ENCODE measurements around the gene PXYLP1. TPM values are rescaled to one million over a fixed set of nuclear protein-coding genes. Genes with fewer than 3 reads are reported as not detected.

PXYLP1 gene
- total RNA-seq, 1 donor from 2014 or later, result 6.1 TPM

GRCh38 chr3:141242377-141243092, 10.9 kb downstream of the PXYLP1 start:
- no peaks in the 10 kb centered on the region for H3K79me2 ChIP-seq (ENCODE audit: insufficient read depth, low read length)
- no peak overlapping the region for H3K27ac ChIP-seq (ENCODE audit: low read depth, low read length)
- Mint-ChIP-seq H3K27ac (ENCODE audit: unreplicated experiment) (no peak overlapping the region), H3K4me1 (ENCODE audit: low read depth, unreplicated experiment) (peaks cover 29% of the 10 kb centered on the region), H3K36me3 (ENCODE audit: low read depth, unreplicated experiment) (no peaks in the 10 kb centered on the region), H3K4me3 (ENCODE audit: unreplicated experiment) (no peak overlapping the region), H3K9me3 (ENCODE audit: unreplicated experiment) (no peaks in the 10 kb centered on the region), H3K27me3 (ENCODE audit: low read depth, unreplicated experiment) (peaks cover 3% of the 10 kb centered on the region)
- no peaks in the 10 kb centered on the region for H3K36me3 ChIP-seq (ENCODE audit: insufficient read depth, low read length)
- no peak overlapping the region for H3K9ac ChIP-seq (ENCODE audit: low read length)
- FAIRE-seq (no peak), DNase-seq (ENCODE audit: low read depth) (no peak)
- peak overlapping the region; percentile 55 for H3K4me2 ChIP-seq (ENCODE audit: low read length)
- no peaks in the 10 kb centered on the region for H3K27me3 ChIP-seq (ENCODE audit: insufficient read depth, low read length)
- no peak overlapping the region for H3K4me3 ChIP-seq (ENCODE audit: insufficient read depth, low read depth, low read length)
- TF ChIP-seq EZH2 (IDR thresholded peaks at IDR 0.05; ENCODE audit: insufficient read depth, low read length), result no peak
- no peak for TF ChIP-seq CTCF (IDR thresholded peaks at IDR 0.05; ENCODE audit: insufficient read depth, low read depth, low read length)
- no peaks in the 10 kb centered on the region for H3K9me3 ChIP-seq (ENCODE audit: insufficient read depth, low read depth, low read length)
- peaks cover 4% of the 10 kb centered on the region for H4K20me1 ChIP-seq (ENCODE audit: insufficient read depth, low read length)
- peaks cover 37% of the 10 kb centered on the region for H3K4me1 ChIP-seq (ENCODE audit: insufficient read depth, low read length)
- no peak overlapping the region for H2AFZ ChIP-seq (ENCODE audit: low read depth, low read length)

GRCh38 chr3:141243271-141243707, 11.7 kb downstream of the PXYLP1 start:
- H3K27ac Mint-ChIP-seq (ENCODE audit: unreplicated experiment), result no peak overlapping the region
- no peak overlapping the region for H3K4me3 ChIP-seq (ENCODE audit: insufficient read depth, low read depth, low read length)
- no peak overlapping the region for H3K4me3 Mint-ChIP-seq (ENCODE audit: unreplicated experiment)
- no peaks in the 10 kb centered on the region for H3K36me3 ChIP-seq (ENCODE audit: insufficient read depth, low read length)
- no peaks in the 10 kb centered on the region for H3K9me3 ChIP-seq (ENCODE audit: insufficient read depth, low read depth, low read length)
- no peak for FAIRE-seq
- no peak overlapping the region for H3K27ac ChIP-seq (ENCODE audit: low read depth, low read length)
- H3K79me2 ChIP-seq (ENCODE audit: insufficient read depth, low read length), result no peaks in the 10 kb centered on the region
- peaks cover 31% of the 10 kb centered on the region for H3K4me1 ChIP-seq (ENCODE audit: insufficient read depth, low read length)
- H2AFZ ChIP-seq (ENCODE audit: low read depth, low read length), result no peak overlapping the region
- DNase-seq (ENCODE audit: low read depth), result peak; percentile 60
- peak overlapping the region; percentile 55 for H3K4me2 ChIP-seq (ENCODE audit: low read length)
- no peak overlapping the region for H3K9ac ChIP-seq (ENCODE audit: low read length)
- peaks cover 3% of the 10 kb centered on the region for H3K27me3 Mint-ChIP-seq (ENCODE audit: low read depth, unreplicated experiment)
- H4K20me1 ChIP-seq (ENCODE audit: insufficient read depth, low read length), result peaks cover 4% of the 10 kb centered on the region
- TF ChIP-seq EZH2 (IDR thresholded peaks at IDR 0.05; ENCODE audit: insufficient read depth, low read length), result no peak
- no peak for TF ChIP-seq CTCF (IDR thresholded peaks at IDR 0.05; ENCODE audit: insufficient read depth, low read depth, low read length)
- no peaks in the 10 kb centered on the region for H3K27me3 ChIP-seq (ENCODE audit: insufficient read depth, low read length)
- H3K4me1 Mint-ChIP-seq (ENCODE audit: low read depth, unreplicated experiment), result peaks cover 26% of the 10 kb centered on the region
- H3K36me3 Mint-ChIP-seq (ENCODE audit: low read depth, unreplicated experiment), result no peaks in the 10 kb centered on the region
- H3K9me3 Mint-ChIP-seq (ENCODE audit: unreplicated experiment), result no peaks in the 10 kb centered on the region

Data from astrocyte (in vitro differentiated cells and primary cell).